ENCODE data around the gene SLC41A3.

The SLC41A3 gene

DNA sequence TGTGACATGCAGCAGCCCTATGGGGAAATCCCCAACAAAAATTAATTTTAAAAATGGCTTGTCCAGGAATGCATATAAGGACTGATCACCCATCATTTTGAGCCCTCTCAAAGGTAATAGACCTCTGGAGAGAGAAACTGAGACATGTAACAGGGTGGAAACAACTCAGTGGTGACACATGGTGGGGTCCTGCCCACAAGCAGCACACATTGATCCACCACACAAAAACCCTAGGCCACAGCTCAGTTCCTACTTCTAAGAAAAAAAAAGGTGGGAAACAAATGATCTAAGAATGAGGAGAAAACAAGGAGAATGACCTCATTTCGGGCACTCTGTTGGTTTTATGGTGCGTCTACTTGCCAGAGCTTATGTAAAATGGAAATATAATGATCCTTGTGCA is 1.9 kb upstream of the SLC41A3 start:
- Histone ChIP-seq H3K27me3 (ENCODE audit: control insufficient read depth in 1 of 2, insufficient read depth in 2 of 2, low read length in 2 of 2) (no peaks in the 10 kb centered on the region), H3K4me3 (ENCODE audit: low read depth in 1 of 2, low read length in 2 of 2) (no peak overlapping the region), H3K4me1 (ENCODE audit: insufficient read depth, low read length) (peaks cover 14% of the 10 kb centered on the region), H3K36me3 (ENCODE audit: insufficient read depth, low read length) (no peaks in the 10 kb centered on the region), H3K9me3 (ENCODE audit: low read length) (no peaks in the 10 kb centered on the region), H3K27ac (ENCODE audit: low read depth, low read length) (no peak overlapping the region), H3K9ac (ENCODE audit: low read length) (no peak overlapping the region)

DNA sequence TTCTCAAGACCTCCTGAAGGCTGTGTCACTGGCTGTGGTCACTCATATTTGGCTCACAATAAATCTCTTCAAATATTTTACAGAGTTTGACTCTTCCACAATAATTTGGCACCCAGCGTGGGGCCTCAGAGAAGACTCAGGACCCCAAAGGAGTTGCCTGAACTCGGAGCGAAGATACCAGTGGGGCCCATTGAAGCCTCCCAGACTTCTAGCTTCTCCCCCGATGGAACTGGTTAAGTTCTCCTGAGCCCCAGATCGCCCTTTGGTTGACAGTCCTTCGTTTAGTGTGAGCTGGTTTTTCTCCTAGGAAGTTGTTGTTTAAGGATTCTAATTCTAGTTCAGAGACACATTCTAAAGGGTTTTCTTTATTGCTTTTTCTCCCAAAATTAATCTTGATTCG is 1.4 kb upstream of the SLC41A3 start:
- H3K4me1 ChIP-seq (ENCODE audit: insufficient read depth, low read length) = peaks cover 14% of the 10 kb centered on the region
- no peak overlapping the region for H3K27ac ChIP-seq (ENCODE audit: low read depth, low read length)
- no peak overlapping the region for H3K4me3 ChIP-seq (ENCODE audit: low read depth in 1 of 2, low read length in 2 of 2)
- no peaks in the 10 kb centered on the region for H3K27me3 ChIP-seq (ENCODE audit: control insufficient read depth in 1 of 2, insufficient read depth in 2 of 2, low read length in 2 of 2)
- H3K9ac ChIP-seq (ENCODE audit: low read length) = no peak overlapping the region
- H3K36me3 ChIP-seq (ENCODE audit: insufficient read depth, low read length) = no peaks in the 10 kb centered on the region
- H3K9me3 ChIP-seq (ENCODE audit: low read length) = no peaks in the 10 kb centered on the region

DNA sequence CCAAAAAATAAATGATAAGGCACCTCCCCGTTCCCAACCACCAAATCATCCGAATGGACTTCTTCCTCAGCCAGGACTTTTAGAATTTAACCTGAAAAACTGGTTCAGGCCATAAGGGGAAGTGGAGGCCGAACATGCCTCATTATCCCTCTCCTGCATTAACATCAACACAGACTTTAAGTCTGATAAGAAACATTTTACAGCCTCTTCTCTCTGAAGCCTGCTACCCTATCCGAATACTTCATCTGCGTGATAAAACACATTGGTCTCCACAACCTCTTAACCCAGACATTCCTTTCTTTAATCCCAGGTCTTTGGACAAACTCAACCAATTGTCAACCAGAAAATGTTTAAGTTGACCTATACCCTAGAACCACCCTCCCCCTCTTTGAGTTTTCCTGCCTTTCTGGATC is 850 bp upstream of the SLC41A3 start:
- Histone ChIP-seq H3K4me1 (ENCODE audit: insufficient read depth, low read length) (peaks cover 14% of the 10 kb centered on the region), H3K27me3 (ENCODE audit: control insufficient read depth in 1 of 2, insufficient read depth in 2 of 2, low read length in 2 of 2) (no peaks in the 10 kb centered on the region), H3K36me3 (ENCODE audit: insufficient read depth, low read length) (no peaks in the 10 kb centered on the region), H3K9me3 (ENCODE audit: low read length) (no peaks in the 10 kb centered on the region), H3K9ac (ENCODE audit: low read length) (no peak overlapping the region), H3K27ac (ENCODE audit: low read depth, low read length) (peak overlapping the region; percentile 86), H3K4me3 (ENCODE audit: low read depth in 1 of 2, low read length in 2 of 2) (peak overlapping the region in 1 of 2 donors; percentile 45)

DNA sequence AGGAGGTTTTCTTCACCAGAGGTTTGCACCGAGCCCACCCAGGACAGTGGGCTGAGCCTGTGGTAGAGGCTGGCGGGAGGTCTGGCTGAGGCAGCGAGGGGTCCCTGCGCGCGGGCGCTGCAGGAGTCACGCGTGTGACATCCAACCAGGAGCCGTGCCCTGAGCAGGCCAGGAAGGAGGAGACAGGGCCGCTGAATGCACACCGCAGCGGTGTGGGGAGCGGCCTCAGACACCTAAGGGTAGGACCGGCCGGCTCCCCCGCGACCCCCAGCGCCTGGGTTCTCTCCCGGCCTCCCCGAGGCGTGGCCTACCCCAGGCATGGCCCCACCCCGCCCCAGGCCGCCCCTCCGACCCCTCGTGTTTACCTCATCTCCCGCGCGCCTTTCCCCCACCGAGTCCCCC is 412 bp downstream of the SLC41A3 start:
- Histone ChIP-seq H3K9me3 (ENCODE audit: low read length) (no peaks in the 10 kb centered on the region), H3K4me1 (ENCODE audit: insufficient read depth, low read length) (peaks cover 14% of the 10 kb centered on the region), H3K4me3 (ENCODE audit: low read depth in 1 of 2, low read length in 2 of 2) (peak overlapping the region; percentile 45 to 67), H3K9ac (ENCODE audit: low read length) (peak overlapping the region; percentile 14), H3K36me3 (ENCODE audit: insufficient read depth, low read length) (no peaks in the 10 kb centered on the region), H3K27ac (ENCODE audit: low read depth, low read length) (peak overlapping the region; percentile 86), H3K27me3 (ENCODE audit: control insufficient read depth in 1 of 2, insufficient read depth in 2 of 2, low read length in 2 of 2) (no peaks in the 10 kb centered on the region)

DNA sequence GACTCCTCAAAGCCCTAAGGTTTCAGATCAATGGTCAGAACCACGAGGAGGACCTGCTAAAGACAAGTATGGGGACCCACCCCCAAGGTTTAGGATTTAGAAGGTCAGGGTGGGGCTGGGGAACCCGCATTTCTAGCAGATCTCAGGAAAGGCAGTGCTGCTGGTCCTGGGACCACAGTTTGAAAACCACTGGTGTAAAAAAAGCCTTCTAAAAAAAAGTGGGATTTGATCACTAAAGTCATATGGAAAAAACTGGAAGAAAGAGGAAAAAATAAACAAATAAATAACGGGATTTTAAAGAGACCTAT is 832 bp downstream of the SLC41A3 start:
- peak overlapping the region; percentile 86 for H3K27ac ChIP-seq (ENCODE audit: low read depth, low read length)

DNA sequence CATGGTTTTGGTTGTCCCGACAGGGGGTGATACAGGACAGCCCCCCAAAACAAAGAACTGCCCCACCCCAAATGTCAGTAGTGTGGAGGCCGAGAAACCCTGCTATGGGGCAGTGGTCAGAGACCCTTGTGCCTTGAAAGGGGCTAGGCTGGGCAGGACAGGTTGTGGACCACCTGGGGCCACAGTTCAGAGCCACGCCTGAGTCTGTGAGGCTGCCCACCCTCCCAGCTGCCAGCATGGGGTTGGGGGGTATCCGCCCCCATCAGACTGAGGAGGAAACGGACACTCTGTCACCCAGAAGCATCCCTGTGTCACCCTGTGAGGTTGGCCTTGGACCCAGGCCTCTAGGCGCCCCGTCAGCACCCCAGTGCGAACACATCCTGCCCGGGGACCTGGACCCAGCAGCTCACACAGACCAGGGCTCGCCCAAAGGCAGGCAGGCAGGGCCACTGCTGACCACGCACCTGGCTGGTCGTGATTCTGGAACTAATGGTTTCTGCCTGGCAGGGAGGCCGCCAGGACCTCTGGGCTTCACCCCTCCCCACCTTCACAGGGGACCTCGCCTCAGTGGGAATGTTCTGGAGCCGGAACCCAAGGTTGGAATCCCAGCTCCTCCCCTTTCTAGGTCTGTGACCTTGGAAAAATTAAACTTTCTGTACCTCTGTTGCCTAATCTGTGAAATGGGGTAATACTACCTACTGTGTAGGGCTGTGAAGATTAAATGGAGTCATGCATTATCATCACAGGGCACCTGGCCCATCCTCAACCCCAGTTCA is 1.4 kb downstream of the SLC41A3 start:
- H3K9ac ChIP-seq (ENCODE audit: low read length) = no peak overlapping the region
- no peaks in the 10 kb centered on the region for H3K27me3 ChIP-seq (ENCODE audit: control insufficient read depth in 1 of 2, insufficient read depth in 2 of 2, low read length in 2 of 2)
- peak overlapping the region in 1 of 2 donors; percentile 67 for H3K4me3 ChIP-seq (ENCODE audit: low read depth in 1 of 2, low read length in 2 of 2)
- H3K4me1 ChIP-seq (ENCODE audit: insufficient read depth, low read length) = peaks cover 14% of the 10 kb centered on the region
- H3K9me3 ChIP-seq (ENCODE audit: low read length) = no peaks in the 10 kb centered on the region
- no peak overlapping the region for H3K27ac ChIP-seq (ENCODE audit: low read depth, low read length)
- no peaks in the 10 kb centered on the region for H3K36me3 ChIP-seq (ENCODE audit: insufficient read depth, low read length)

More for the DNA sequence above, 832 bp downstream of the SLC41A3 start:
- peak overlapping the region; percentile 14 for H3K9ac ChIP-seq (ENCODE audit: low read length)
- H3K4me1 ChIP-seq (ENCODE audit: insufficient read depth, low read length) = peaks cover 14% of the 10 kb centered on the region
- H3K9me3 ChIP-seq (ENCODE audit: low read length) = no peaks in the 10 kb centered on the region
- H3K4me3 ChIP-seq (ENCODE audit: low read depth in 1 of 2, low read length in 2 of 2) = peak overlapping the region; percentile 45 to 67
- H3K36me3 ChIP-seq (ENCODE audit: insufficient read depth, low read length) = no peaks in the 10 kb centered on the region
- no peaks in the 10 kb centered on the region for H3K27me3 ChIP-seq (ENCODE audit: control insufficient read depth in 1 of 2, insufficient read depth in 2 of 2, low read length in 2 of 2)

DNA sequence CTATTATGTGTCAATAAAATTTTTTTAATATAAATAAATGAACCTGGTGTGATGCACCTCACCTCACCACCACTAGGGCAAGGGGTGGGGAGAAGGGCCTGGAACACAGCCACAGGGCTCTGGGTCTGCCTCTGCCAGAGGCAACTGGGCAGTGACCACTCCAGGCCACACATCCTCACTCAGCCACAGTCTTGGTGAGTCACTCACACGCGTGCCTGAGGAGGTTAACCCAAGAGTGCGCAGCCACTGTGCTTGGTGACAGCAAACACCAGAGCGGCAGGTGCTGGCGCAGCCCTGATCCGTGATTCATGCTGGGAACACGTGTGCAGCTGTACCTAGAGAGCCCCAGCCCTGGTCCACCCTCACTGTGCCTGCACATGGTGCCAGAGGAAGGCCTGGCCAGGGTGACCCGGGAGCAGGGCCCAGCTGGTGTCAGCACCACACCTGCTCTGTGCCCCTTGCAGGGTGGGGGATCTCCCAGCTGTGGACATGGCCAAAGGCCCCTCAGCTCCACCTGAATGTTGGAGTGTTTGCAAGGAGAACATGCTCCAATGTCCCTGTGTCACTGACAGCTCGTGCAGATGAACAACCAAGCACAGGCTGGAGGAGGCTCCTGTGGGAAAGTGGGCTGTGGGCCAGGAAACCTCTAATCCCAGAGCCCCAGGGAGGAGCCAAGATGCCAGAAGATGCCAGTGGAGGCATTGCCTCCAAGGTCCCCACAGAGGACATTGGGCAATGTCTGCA is 2.1 kb downstream of the SLC41A3 start:
- H3K4me1 ChIP-seq (ENCODE audit: insufficient read depth, low read length) = peaks cover 14% of the 10 kb centered on the region
- no peak overlapping the region for H3K27ac ChIP-seq (ENCODE audit: low read depth, low read length)
- H3K4me3 ChIP-seq (ENCODE audit: low read depth in 1 of 2, low read length in 2 of 2) = no peak overlapping the region
- H3K27me3 ChIP-seq (ENCODE audit: control insufficient read depth in 1 of 2, insufficient read depth in 2 of 2, low read length in 2 of 2) = no peaks in the 10 kb centered on the region
- no peaks in the 10 kb centered on the region for H3K36me3 ChIP-seq (ENCODE audit: insufficient read depth, low read length)
- H3K9ac ChIP-seq (ENCODE audit: low read length) = no peak overlapping the region
- H3K9me3 ChIP-seq (ENCODE audit: low read length) = no peaks in the 10 kb centered on the region

DNA sequence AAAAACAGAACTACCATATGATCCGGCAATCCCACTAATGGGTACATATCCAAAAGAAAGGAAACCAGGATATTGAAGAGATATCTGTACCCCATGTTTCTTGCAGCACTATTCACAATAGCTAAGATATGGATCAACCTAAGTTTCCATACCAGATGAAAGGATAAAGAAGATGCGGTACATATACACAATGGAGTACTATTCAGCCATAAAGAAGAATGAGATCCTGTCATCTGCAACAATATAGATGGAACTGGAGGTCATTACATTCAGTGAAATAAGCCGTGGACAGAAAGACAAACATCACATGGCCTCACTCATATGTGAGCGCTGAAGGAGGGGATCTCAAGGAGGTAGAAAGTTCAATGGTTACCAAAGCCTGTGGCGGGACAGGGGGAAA is 3.0 kb downstream of the SLC41A3 start:
- H3K4me3 ChIP-seq (ENCODE audit: low read depth in 1 of 2, low read length in 2 of 2) = no peak overlapping the region
- H3K27me3 ChIP-seq (ENCODE audit: control insufficient read depth in 1 of 2, insufficient read depth in 2 of 2, low read length in 2 of 2) = no peaks in the 10 kb centered on the region
- no peaks in the 10 kb centered on the region for H3K36me3 ChIP-seq (ENCODE audit: insufficient read depth, low read length)
- H3K4me1 ChIP-seq (ENCODE audit: insufficient read depth, low read length) = peaks cover 14% of the 10 kb centered on the region
- no peak overlapping the region for H3K9ac ChIP-seq (ENCODE audit: low read length)
- no peak overlapping the region for H3K27ac ChIP-seq (ENCODE audit: low read depth, low read length)
- H3K9me3 ChIP-seq (ENCODE audit: low read length) = no peaks in the 10 kb centered on the region

DNA sequence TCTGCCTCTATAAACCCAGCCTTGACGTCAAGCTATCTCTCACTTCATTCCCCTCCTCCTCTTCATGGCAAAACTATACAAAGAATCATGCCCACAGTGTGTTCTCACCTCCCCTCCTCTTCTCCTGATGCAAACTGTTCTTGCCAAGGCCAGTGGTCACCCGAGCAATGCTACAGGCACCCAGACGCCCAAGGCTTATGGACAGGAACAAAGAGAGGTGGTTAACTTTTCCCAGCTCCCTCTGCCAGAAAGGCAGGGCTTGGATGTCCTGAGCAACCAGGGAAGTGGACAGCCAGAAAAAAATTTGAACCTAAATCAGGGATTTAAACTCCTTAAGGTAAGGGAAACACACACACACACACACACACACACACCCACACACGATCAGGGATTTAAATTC is 5.1 kb downstream of the SLC41A3 start:
- Histone ChIP-seq H3K4me3 (ENCODE audit: low read depth in 1 of 2, low read length in 2 of 2) (no peak overlapping the region), H3K9me3 (ENCODE audit: low read length) (no peaks in the 10 kb centered on the region), H3K27ac (ENCODE audit: low read depth, low read length) (no peak overlapping the region), H3K27me3 (ENCODE audit: control insufficient read depth in 1 of 2, insufficient read depth in 2 of 2, low read length in 2 of 2) (no peaks in the 10 kb centered on the region), H3K4me1 (ENCODE audit: insufficient read depth, low read length) (peaks cover 14% of the 10 kb centered on the region), H3K9ac (ENCODE audit: low read length) (no peak overlapping the region), H3K36me3 (ENCODE audit: insufficient read depth, low read length) (no peaks in the 10 kb centered on the region)

DNA sequence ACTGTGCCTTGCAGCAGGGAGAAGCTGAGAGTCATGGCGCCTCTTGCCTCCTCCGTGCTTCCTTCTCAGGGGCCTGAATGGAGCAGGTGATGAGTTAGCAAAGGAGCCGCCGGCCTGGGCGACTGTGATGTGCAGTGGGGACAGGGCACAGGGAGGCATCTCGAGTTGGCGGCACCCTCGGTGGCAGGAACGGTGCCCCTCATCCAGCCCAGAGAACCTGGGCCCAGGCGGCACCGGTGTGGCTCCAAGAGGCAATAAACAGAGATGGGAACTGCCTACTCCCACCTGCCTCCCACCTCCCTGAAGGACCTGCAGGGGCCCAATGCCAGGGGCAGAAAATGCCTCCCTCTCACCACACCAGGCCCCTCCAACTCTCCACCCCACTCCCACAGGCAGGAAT is 6.2 kb downstream of the SLC41A3 start:
- Histone ChIP-seq H3K9me3 (ENCODE audit: low read length) (no peaks in the 10 kb centered on the region), H3K27me3 (ENCODE audit: control insufficient read depth in 1 of 2, insufficient read depth in 2 of 2, low read length in 2 of 2) (no peaks in the 10 kb centered on the region), H3K27ac (ENCODE audit: low read depth, low read length) (no peak overlapping the region), H3K4me1 (ENCODE audit: insufficient read depth, low read length) (peaks cover 8% of the 10 kb centered on the region), H3K36me3 (ENCODE audit: insufficient read depth, low read length) (no peaks in the 10 kb centered on the region), H3K9ac (ENCODE audit: low read length) (no peak overlapping the region), H3K4me3 (ENCODE audit: low read depth in 1 of 2, low read length in 2 of 2) (no peak overlapping the region)

DNA sequence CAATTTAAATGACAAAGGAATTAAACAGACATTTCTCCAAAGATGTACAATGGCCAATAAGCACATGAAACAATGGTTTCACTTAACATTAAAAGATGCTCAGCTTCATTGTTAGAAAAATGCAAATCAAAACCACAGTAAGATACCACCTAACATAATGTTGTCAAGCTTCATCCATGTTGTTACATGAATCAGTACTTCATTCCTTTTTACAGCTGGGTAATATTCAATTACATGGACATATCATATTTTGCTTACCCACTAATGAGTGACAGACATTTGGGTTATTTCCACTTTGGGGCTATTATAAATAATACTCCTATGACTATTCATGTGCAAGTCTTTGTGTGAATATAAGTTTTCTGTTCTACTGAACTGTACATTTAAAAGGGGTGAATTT is 7.8 kb downstream of the SLC41A3 start:
- Histone ChIP-seq H3K9ac (ENCODE audit: low read length) (no peak overlapping the region), H3K27ac (ENCODE audit: low read depth, low read length) (no peak overlapping the region), H3K4me3 (ENCODE audit: low read depth in 1 of 2, low read length in 2 of 2) (no peak overlapping the region), H3K9me3 (ENCODE audit: low read length) (no peaks in the 10 kb centered on the region), H3K4me1 (ENCODE audit: insufficient read depth, low read length) (no peaks in the 10 kb centered on the region), H3K27me3 (ENCODE audit: control insufficient read depth in 1 of 2, insufficient read depth in 2 of 2, low read length in 2 of 2) (no peaks in the 10 kb centered on the region), H3K36me3 (ENCODE audit: insufficient read depth, low read length) (no peaks in the 10 kb centered on the region)

DNA sequence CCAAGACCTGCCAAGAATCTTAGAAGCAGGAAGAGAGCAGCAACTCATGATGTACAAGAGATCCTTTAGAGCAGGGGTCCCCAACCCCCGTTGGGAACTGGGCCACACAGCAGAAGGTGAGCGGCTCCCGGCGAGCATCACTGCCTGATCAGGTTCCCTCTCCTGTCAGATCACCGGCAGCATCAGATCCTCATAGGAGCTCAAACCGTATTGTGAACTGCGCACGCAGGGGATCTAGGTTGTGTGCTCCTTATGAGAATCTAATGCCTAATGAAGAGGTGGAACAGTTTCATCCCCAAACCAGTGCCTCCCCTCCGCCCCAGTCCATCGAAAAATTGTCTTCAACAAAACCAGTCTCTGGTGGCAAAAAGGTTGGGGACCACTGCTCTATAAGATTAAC is 13.8 kb downstream of the SLC41A3 start:
- peaks cover 9% of the 10 kb centered on the region for H3K36me3 ChIP-seq (ENCODE audit: insufficient read depth, low read length)
- H3K4me1 ChIP-seq (ENCODE audit: insufficient read depth, low read length) = no peaks in the 10 kb centered on the region
- no peaks in the 10 kb centered on the region for H3K9me3 ChIP-seq (ENCODE audit: low read length)
- no peak overlapping the region for H3K9ac ChIP-seq (ENCODE audit: low read length)
- H3K4me3 ChIP-seq (ENCODE audit: low read depth in 1 of 2, low read length in 2 of 2) = no peak overlapping the region
- no peaks in the 10 kb centered on the region for H3K27me3 ChIP-seq (ENCODE audit: control insufficient read depth in 1 of 2, insufficient read depth in 2 of 2, low read length in 2 of 2)
- no peak overlapping the region for H3K27ac ChIP-seq (ENCODE audit: low read depth, low read length)

Measured in muscle layer of colon (tissue), 2 donors.